ENCODE results near the gene NCOA3. TPM values are rescaled to one million over a fixed set of nuclear protein-coding genes. Genes with fewer than 3 reads are reported as not detected.

Gene NCOA3
- total and polyA plus RNA-seq, 12 donors = 2.6 to 35.6 (median 22.2) TPM

DNA sequence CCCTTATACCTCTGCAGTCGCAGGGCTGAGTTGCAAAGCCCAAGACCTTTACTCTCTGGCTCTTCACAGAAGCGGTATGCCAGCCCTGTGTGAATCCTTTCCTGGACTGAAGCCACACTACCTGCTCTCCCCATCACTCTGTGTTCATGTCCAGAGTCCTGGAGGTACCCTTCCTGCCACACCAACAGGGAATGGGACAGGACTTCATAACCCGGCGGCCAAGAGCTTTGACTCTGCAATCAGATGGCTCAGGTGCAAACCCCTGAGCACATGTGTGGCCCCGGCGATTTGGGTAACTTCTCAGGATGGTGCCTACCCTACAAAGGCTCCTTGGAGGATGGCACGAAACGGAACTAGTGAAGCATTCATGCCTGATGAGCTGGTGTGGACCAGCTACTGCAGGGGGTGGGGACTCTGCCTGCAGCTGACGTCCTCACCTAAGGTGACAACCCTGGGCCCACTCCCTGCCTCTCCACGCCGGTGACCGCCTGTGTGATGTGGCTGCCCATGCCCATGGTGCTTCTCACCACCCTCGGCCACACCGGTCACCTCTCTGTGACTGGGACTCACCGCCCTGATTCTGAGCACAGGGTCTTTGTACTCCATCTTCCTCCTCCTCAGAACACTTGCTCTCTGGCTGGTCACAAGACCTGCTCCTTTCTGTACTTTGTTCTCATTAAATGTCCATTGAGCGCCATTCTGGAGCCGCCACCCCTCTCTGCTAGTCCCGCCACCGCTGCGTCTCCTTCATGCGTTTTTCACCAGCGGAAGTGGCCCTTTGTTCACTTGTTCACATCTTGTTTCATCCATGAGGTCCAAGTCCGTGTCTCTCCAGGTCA lies 166.8 kb downstream of the NCOA3 start:
- H3K27me3 ChIP-seq = no peaks in the 10 kb centered on the region
- H3K9me3 ChIP-seq (replicated peaks in 1 of 3) = no peaks in the 10 kb centered on the region
- DNase-seq = peak in 1 of 7 donors; percentile 46
- intact Hi-C loops (cut with DNase I) = no loop called here
- 94 to 97% (median 95%) methylated on average over 17 to 23 of the region's 23 CpGs for WGBS, 4 donors
- TF ChIP-seq, protein P1, sequence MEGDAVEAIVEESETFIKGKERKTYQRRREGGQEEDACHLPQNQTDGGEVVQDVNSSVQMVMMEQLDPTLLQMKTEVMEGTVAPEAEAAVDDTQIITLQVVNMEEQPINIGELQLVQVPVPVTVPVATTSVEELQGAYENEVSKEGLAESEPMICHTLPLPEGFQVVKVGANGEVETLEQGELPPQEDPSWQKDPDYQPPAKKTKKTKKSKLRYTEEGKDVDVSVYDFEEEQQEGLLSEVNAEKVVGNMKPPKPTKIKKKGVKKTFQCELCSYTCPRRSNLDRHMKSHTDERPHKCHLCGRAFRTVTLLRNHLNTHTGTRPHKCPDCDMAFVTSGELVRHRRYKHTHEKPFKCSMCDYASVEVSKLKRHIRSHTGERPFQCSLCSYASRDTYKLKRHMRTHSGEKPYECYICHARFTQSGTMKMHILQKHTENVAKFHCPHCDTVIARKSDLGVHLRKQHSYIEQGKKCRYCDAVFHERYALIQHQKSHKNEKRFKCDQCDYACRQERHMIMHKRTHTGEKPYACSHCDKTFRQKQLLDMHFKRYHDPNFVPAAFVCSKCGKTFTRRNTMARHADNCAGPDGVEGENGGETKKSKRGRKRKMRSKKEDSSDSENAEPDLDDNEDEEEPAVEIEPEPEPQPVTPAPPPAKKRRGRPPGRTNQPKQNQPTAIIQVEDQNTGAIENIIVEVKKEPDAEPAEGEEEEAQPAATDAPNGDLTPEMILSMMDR (IDR thresholded peaks at IDR 0.05) = no peak
- no peak for TF ChIP-seq POLR2A (IDR thresholded peaks at IDR 0.05)
- H3K4me1 ChIP-seq (replicated peaks in 1 of 2) = peaks cover 0 to 2% of the 10 kb centered on the region in 2 donors
- no peak overlapping the region for H3K27ac ChIP-seq
- H3K4me3 ChIP-seq = no peak overlapping the region
- H3K36me3 ChIP-seq (replicated peaks in 1 of 2) = no peaks in the 10 kb centered on the region

- no peak for DNase-seq
- H3K36me3 ChIP-seq (replicated peaks in 1 of 2) = no peaks in the 10 kb centered on the region
- intact Hi-C loops (cut with DNase I) = no loop called here
- no peaks in the 10 kb centered on the region for H3K4me1 ChIP-seq (replicated peaks in 1 of 2)
- H3K4me3 ChIP-seq = no peak overlapping the region
- H3K27ac ChIP-seq = no peak overlapping the region
- H3K9me3 ChIP-seq (replicated peaks in 1 of 3) = no peaks in the 10 kb centered on the region
- TF ChIP-seq, protein P1 (IDR thresholded peaks at IDR 0.05) = no peak
- TF ChIP-seq POLR2A (IDR thresholded peaks at IDR 0.05) = no peak
- 92 to 98% (median 94%) methylated on average over 8 of the region's 8 CpGs for WGBS, 4 donors
- H3K27me3 ChIP-seq = no peaks in the 10 kb centered on the region
Measured at GRCh38 chr20:47669152-47669425, 167.4 kb downstream of the NCOA3 start.

- DNase-seq = peak in 1 of 7 donors; percentile 31
- intact Hi-C loops (cut with DNase I) = no loop called here
- no peaks in the 10 kb centered on the region for H3K36me3 ChIP-seq (replicated peaks in 1 of 2)
- H3K9me3 ChIP-seq (replicated peaks in 1 of 3) = no peaks in the 10 kb centered on the region
- TF ChIP-seq POLR2A (IDR thresholded peaks at IDR 0.05) = no peak
- TF ChIP-seq, protein P1 (IDR thresholded peaks at IDR 0.05) = no peak
- H3K27me3 ChIP-seq = no peaks in the 10 kb centered on the region
- 86 to 94% (median 94%) methylated on average over 3 to 4 of the region's 4 CpGs for WGBS, 4 donors
- no peak overlapping the region for H3K4me3 ChIP-seq
- H3K27ac ChIP-seq = no peak overlapping the region
- H3K4me1 ChIP-seq (replicated peaks in 1 of 2) = no peaks in the 10 kb centered on the region
Measured at GRCh38 chr20:47669489-47669888, 167.8 kb downstream of the NCOA3 start.

DNA sequence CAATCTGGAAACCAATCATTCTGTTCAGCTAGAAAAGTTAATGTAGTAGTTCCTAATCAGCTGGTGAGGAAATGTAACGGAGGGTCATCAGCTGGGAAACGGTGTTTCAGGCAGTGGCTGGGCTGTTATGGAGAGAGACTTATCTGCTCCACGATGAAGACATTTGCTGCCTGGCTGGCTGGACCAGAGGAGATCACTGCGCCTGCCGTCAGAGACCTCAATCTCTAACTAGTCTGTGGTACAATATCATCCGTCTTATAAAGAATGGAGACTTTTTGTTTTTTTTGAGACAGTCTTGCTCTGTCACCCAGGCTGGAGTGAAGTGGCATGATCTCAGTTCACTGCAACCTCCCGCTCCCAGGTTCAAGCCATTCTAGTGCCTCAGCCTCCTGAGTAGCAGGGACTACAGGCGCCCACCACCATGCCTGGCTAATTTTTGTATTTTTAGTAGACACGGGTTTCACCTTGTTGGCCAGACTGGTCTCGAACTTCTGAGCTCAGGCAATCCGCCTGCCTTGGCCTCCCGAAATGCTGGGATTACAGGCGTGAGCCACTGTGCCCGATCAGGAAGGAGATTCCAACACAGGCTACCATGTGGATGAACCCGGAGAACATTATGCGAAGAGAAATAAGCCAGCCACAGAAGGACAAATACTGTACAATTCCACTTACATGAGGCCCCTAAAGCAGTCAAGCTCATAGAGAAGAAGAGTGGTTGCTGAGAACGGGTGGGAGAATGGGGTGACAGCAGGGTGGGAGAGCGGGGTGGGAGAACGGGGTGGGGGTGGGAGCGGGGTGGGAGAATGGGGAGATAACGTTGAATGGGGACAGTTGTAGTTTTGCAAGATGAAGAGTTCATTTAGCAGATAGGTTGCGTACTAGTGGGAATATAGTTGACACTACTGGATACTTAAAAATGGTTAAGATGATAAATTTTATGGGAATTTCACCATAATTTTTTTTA lies 168.5 kb downstream of the NCOA3 start:
- H3K36me3 ChIP-seq (replicated peaks in 1 of 2) = no peaks in the 10 kb centered on the region
- no peaks in the 10 kb centered on the region for H3K4me1 ChIP-seq (replicated peaks in 1 of 2)
- no peak overlapping the region for H3K4me3 ChIP-seq
- no peak overlapping the region for H3K27ac ChIP-seq
- intact Hi-C loops (cut with DNase I) = loop anchor here (10.0 kb wide), 2 partner anchors 105 to 115 kb away; partner anchors contain the start of gene SULF2 (in 1 of the 2)
- 91 to 93% (median 92%) methylated on average over 22 of the region's 22 CpGs for WGBS, 4 donors
- no peaks in the 10 kb centered on the region for H3K9me3 ChIP-seq (replicated peaks in 1 of 3)
- peak in 1 of 7 donors; percentile 43 for DNase-seq
- TF ChIP-seq POLR2A (IDR thresholded peaks at IDR 0.05) = no peak
- TF ChIP-seq, protein P1 (IDR thresholded peaks at IDR 0.05) = no peak
- no peaks in the 10 kb centered on the region for H3K27me3 ChIP-seq

Data from adrenal gland (tissue), 12 donors.